Adrenal gland (tissue), 12 donors: Measurements from ENCODE around the gene SDK1. TPM values are rescaled to one million over a fixed set of nuclear protein-coding genes. Genes with fewer than 3 reads are reported as not detected.

Source experiments
- DNase-seq, 7 donors: peaks; one replicate each; pipeline ENCODE4 v3.0.0-alpha.2; 2019 to 2020
- H3K27ac ChIP-seq, 5 donors: fragments of 200-600 bp; sonication (generic) in 4 of 5; 1 replicate in 3 of 5; 2 replicates in 2 of 5; pipeline versions ENCODE4 v1.5.1 to v1.8.0; 2016 to 2020; ENCODE audit warnings: mild to moderate bottlenecking in 1 of 5
- H3K27me3 ChIP-seq: fragments of 200-600 bp; 2 replicates; pipeline ENCODE4 v1.8.0; 2021
- H3K36me3 ChIP-seq, 2 donors: fragments of 200-600 bp; replicated peaks in 1 of 2; 1 replicate in 1 of 2; 2 replicates in 1 of 2; pipeline versions ENCODE4 v1.5.1 to v1.8.0; 2018 to 2022
- H3K4me1 ChIP-seq, 2 donors: fragments of 200-600 bp; replicated peaks in 1 of 2; 1 replicate in 1 of 2; 2 replicates in 1 of 2; pipeline versions ENCODE4 v1.5.1 to v1.8.0; 2018 to 2021
- H3K4me3 ChIP-seq, 4 donors: fragments of 200-600 bp; sonication (generic) in 3 of 4; one replicate each; pipeline ENCODE4 v1.5.1; 2016 to 2018
- H3K9me3 ChIP-seq, 3 donors: fragments of 200-600 bp; sonication (generic) in 1 of 3; replicated peaks in 1 of 3; 1 replicate in 2 of 3; 2 replicates in 1 of 3; pipeline versions ENCODE4 v1.5.1 to v1.8.0; 2016 to 2021
- POLR2A ChIP-seq, 2 donors: fragments of 450-650 bp; IDR thresholded peaks; one replicate each; pipeline ENCODE4 v1.6.1; 2017; ENCODE audit warnings: antibody characterized with exemption in 2 of 2, mild to moderate bottlenecking in 2 of 2, moderate library complexity in 1 of 2
- WGBS, 4 donors: extraction: QIAGEN DNeasy Blood & Tissue Kit in 2 of 4; methylation state at CpG; one replicate each; pipeline versions ENCODE4 v1.1.5 to v1.1.7; 2013 to 2017; 5-methylcytosine and 5-hydroxymethylcytosine counted together
- intact Hi-C, 2 donors: fragments of 100-400 bp; cut with DNase I; formaldehyde crosslinking; loops; one replicate each; pipeline versions ENCODE4 v1.14.1 to v1.15.0; 2022 to 2023
- polyA plus RNA-seq, 3 donors: library from polyadenylated mRNA; stranded (reverse); fragments of 200-250 nt in 2 of 3; fragments of 350-450 nt in 1 of 3; fragmentation: Illumina TruSeq in 1 of 3; extraction: RNeasy Lipid Tissue Mini Kit (QIAGEN cat#74804) in 1 of 3; gene quantifications; one replicate each; pipeline ENCODE4 v1.2.3, GENCODE V29; 2013 to 2014
- total RNA-seq, 9 donors: library from RNA; depleted of rRNA in 4 of 9; stranded (reverse); fragments of >200 nt in 4 of 9; fragments of 120-200 nt in 1 of 9; fragmentation: NEBNext Ultra II Directional in 1 of 9; extraction: Animal tissue kit (Norgen Biotek cat#: 25700) in 1 of 9; gene quantifications; one replicate each; pipeline versions ENCODE4 v1.1.0 to v1.2.4, GENCODE V29; 2013 to 2023
- TF ChIP-seq, protein P1 (sequence below), 6 experiments: fragments of 450-650 bp in 4 of 6; fragments of 200-600 bp in 2 of 6; sonication (generic) in 1 of 6; IDR thresholded peaks; 1 replicate in 5 of 6; 2 replicates in 1 of 6; pipeline versions ENCODE4 v1.5.1 to v1.8.0; 2016 to 2021; ENCODE audit warnings: antibody characterized with exemption in 6 of 6, mild to moderate bottlenecking in 2 of 6, moderate library complexity in 1 of 6
- donor health status: healthy with polysubstance abuse.
- donor health status: Bipolar disorder and iron deficiency.
- donor health status: DM: yes; HTN: yes; CAD: no.
- donor health status: DM: no; HTN: no; CAD: no.
- donor health status: DM: no; HTN: no; CAD: no.
- donor health status: DM: yes; HTN: yes; CAD: no.

The SDK1 gene
- total and polyA plus RNA-seq, 12 donors, result 0.50 to 3.6 (median 1.5) TPM

DNA sequence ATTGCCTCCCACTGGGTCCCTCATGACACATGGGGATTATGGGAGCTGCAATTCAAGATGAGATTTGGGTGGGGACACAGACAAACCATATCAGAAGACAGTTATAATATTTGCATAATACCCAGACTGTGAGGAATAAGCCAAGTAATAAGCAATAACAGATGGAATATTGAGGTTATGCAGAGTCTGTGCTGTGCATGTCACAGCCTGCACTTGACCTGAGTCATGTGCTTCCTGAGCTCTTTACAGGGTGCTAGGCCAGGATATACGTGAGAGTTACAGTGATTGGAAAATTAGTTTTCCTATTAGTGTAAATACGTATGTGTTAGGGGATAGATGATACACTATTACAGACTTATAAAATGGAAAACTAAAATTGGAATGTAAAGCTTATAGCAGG lies 288.7 kb downstream of the SDK1 start:
- H3K27ac ChIP-seq, result no peak overlapping the region
- no peaks in the 10 kb centered on the region for H3K9me3 ChIP-seq
- no peaks in the 10 kb centered on the region for H3K4me1 ChIP-seq
- H3K4me3 ChIP-seq, result no peak overlapping the region
- DNase-seq, result no peak
- TF ChIP-seq POLR2A (IDR thresholded peaks at IDR 0.05), result no peak
- TF ChIP-seq, protein P1, sequence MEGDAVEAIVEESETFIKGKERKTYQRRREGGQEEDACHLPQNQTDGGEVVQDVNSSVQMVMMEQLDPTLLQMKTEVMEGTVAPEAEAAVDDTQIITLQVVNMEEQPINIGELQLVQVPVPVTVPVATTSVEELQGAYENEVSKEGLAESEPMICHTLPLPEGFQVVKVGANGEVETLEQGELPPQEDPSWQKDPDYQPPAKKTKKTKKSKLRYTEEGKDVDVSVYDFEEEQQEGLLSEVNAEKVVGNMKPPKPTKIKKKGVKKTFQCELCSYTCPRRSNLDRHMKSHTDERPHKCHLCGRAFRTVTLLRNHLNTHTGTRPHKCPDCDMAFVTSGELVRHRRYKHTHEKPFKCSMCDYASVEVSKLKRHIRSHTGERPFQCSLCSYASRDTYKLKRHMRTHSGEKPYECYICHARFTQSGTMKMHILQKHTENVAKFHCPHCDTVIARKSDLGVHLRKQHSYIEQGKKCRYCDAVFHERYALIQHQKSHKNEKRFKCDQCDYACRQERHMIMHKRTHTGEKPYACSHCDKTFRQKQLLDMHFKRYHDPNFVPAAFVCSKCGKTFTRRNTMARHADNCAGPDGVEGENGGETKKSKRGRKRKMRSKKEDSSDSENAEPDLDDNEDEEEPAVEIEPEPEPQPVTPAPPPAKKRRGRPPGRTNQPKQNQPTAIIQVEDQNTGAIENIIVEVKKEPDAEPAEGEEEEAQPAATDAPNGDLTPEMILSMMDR (IDR thresholded peaks at IDR 0.05), result no peak
- 71 to 84% (median 74%) methylated on average over 2 of the region's 2 CpGs for WGBS, 4 donors
- H3K36me3 ChIP-seq, result no peaks in the 10 kb centered on the region
- intact Hi-C loops, result no loop called here
- H3K27me3 ChIP-seq, result no peaks in the 10 kb centered on the region

DNA sequence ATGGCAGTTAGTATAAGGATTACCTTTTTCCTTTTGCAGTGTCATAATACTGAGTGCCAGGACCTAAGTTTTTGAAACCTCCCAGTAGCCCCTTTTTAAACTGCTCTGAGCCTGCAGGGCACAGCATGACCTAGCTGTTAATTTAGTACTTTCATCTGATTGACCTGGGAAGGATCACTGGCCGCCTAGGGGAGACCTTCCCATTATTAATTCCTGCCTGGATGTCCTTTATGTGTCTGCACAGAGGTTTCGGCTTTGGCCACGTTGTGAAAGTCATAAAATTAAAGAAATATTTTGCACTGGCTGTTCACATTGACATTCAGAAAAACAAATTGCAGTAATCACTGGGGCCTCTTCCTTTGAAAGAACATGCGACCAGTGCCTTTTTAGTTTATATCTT lies 290.2 kb downstream of the SDK1 start:
- Histone ChIP-seq H3K36me3 (no peaks in the 10 kb centered on the region), H3K4me1 (no peaks in the 10 kb centered on the region), H3K9me3 (no peaks in the 10 kb centered on the region), H3K4me3 (no peak overlapping the region), H3K27ac (no peak overlapping the region), H3K27me3 (no peaks in the 10 kb centered on the region)
- TF ChIP-seq POLR2A (IDR thresholded peaks at IDR 0.05), result no peak
- TF ChIP-seq, protein P1 (IDR thresholded peaks at IDR 0.05), result no peak
- WGBS, 4 donors, result 48 to 75% (median 63%) methylated on average over 4 of the region's 4 CpGs
- DNase-seq, result no peak
- intact Hi-C loops, result no loop called here

GRCh38 chr7:3591944-3592343 lies 290.9 kb downstream of the SDK1 start:
- DNase-seq, result no peak
- Histone ChIP-seq H3K4me1 (no peaks in the 10 kb centered on the region), H3K36me3 (no peaks in the 10 kb centered on the region), H3K27ac (no peak overlapping the region), H3K4me3 (no peak overlapping the region), H3K27me3 (no peaks in the 10 kb centered on the region), H3K9me3 (no peaks in the 10 kb centered on the region)
- 73 to 84% (median 77%) methylated on average over 4 of the region's 4 CpGs for WGBS, 4 donors
- intact Hi-C loops, result no loop called here
- TF ChIP-seq, protein P1 (IDR thresholded peaks at IDR 0.05), result no peak
- no peak for TF ChIP-seq POLR2A (IDR thresholded peaks at IDR 0.05)

GRCh38 chr7:3592401-3593134 lies 291.5 kb downstream of the SDK1 start:
- no peak for TF ChIP-seq POLR2A (IDR thresholded peaks at IDR 0.05)
- TF ChIP-seq, protein P1 (IDR thresholded peaks at IDR 0.05), result no peak
- Histone ChIP-seq H3K4me1 (no peaks in the 10 kb centered on the region), H3K27me3 (no peaks in the 10 kb centered on the region), H3K36me3 (no peaks in the 10 kb centered on the region), H3K27ac (no peak overlapping the region), H3K4me3 (no peak overlapping the region), H3K9me3 (no peaks in the 10 kb centered on the region)
- intact Hi-C loops, result no loop called here
- DNase-seq, result no peak
- 51 to 66% (median 56%) methylated on average over 11 of the region's 11 CpGs for WGBS, 4 donors
